Measurements from ENCODE around the gene GLI2.

GLI2 gene

GRCh38 chr2:120693121-120693520, 42.5 kb upstream of the GLI2 start:
- no peak overlapping the region for H3K27ac ChIP-seq
- TF ChIP-seq CTCF (conservative IDR thresholded peaks at IDR 0.05): no peak

GRCh38 chr2:120694034-120694433, 41.6 kb upstream of the GLI2 start:
- no peak overlapping the region for H3K27ac ChIP-seq
- no peak for TF ChIP-seq CTCF (conservative IDR thresholded peaks at IDR 0.05)

- no peak overlapping the region for H3K27ac ChIP-seq
- TF ChIP-seq CTCF (conservative IDR thresholded peaks at IDR 0.05): no peak
These were observed 38.2 kb upstream of the GLI2 start for GRCh38 chr2:120697471-120697870.

- H3K27ac ChIP-seq: no peak overlapping the region
- TF ChIP-seq CTCF (conservative IDR thresholded peaks at IDR 0.05): no peak
These were observed 36.4 kb upstream of the GLI2 start for GRCh38 chr2:120699292-120699691.

- no peak overlapping the region for H3K27ac ChIP-seq
- no peak for TF ChIP-seq CTCF (conservative IDR thresholded peaks at IDR 0.05)
These were observed 35.0 kb upstream of the GLI2 start for GRCh38 chr2:120700659-120701058.

- H3K27ac ChIP-seq: no peak overlapping the region
- no peak for TF ChIP-seq CTCF (conservative IDR thresholded peaks at IDR 0.05)
These were observed 34.6 kb upstream of the GLI2 start for GRCh38 chr2:120701096-120701495.

- no peak for TF ChIP-seq CTCF (conservative IDR thresholded peaks at IDR 0.05)
- no peak overlapping the region for H3K27ac ChIP-seq
These were observed 34.2 kb upstream of the GLI2 start for GRCh38 chr2:120701499-120701898.

- no peak overlapping the region for H3K27ac ChIP-seq
- no peak for TF ChIP-seq CTCF (conservative IDR thresholded peaks at IDR 0.05)
These were observed 33.6 kb upstream of the GLI2 start for GRCh38 chr2:120702061-120702460.

All from VCaP (cell line).